Body of pancreas (tissue), 4 donors: ENCODE results near the gene LIPT1.
"Not testable (repeated sequence)": the region's sequence is repeated elsewhere in the genome, so short reads cannot be mapped to it uniquely, and the experiment has no call there.

Source experiments
- CTCF ChIP-seq, 7 experiments: fragments of 450-650 bp in 4 of 7; fragments of 200-600 bp in 3 of 7; sonication (generic) in 3 of 7; IDR thresholded peaks; one replicate each; pipeline ENCODE4 v1.5.1; 2016 to 2019; ENCODE audit warnings: antibody characterized with exemption in 7 of 7
- POLR2A ChIP-seq, 3 donors: fragments of 450-650 bp; IDR thresholded peaks; one replicate each; pipeline ENCODE4 v1.6.1; 2016; ENCODE audit warnings: antibody characterized with exemption in 3 of 3, mild to moderate bottlenecking in 2 of 3

DNA sequence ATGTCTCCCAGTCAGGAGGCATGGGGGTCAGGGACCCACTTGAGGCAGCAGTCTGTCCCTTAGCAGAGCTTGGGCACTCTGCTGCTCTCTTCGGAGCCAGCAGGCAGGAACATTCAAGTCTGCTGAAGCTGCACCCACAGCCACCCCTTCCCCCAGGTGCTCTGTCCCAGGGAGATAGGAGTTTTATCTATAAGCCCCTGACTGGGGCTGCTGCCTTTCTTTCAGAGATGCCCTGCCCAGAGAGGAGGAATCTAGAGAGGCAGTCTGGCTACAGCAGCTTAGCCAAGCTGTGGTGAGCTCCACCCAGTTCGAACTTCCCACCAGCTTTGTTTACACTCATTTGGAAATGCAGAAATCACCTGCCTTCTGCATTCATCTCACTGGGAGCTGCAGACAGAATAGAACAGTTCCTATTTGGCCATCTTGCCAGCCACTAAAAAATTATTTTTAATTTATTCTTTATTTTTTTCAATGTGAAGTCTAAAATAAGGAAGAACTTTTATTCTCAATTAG, 19.7 kb upstream of the LIPT1 start:
- not testable (repeated sequence) for TF ChIP-seq POLR2A, CTCF (IDR thresholded peaks at IDR 0.05)
